Ammon's horn (tissue), 1 donor: ENCODE measurements around the gene DLEC1.
"Not testable (repeated sequence)": the region's sequence is repeated elsewhere in the genome, so short reads cannot be mapped to it uniquely, and the experiment has no call there.

Experiments
- DNase-seq: peaks from one replicate; pipeline ENCODE4 v3.0.0-alpha.2; 2016; ENCODE audit warnings: low spot score

Gene DLEC1

GRCh38 chr3:38084334-38085310 lies 45.6 kb downstream of the DLEC1 start:
- no peak for DNase-seq

- DNase-seq, result no peak
Measured at GRCh38 chr3:38085311-38085942, 46.4 kb downstream of the DLEC1 start.

- DNase-seq, result no peak
Measured at GRCh38 chr3:38085943-38086324, 46.9 kb downstream of the DLEC1 start.

- no peak for DNase-seq
Measured at GRCh38 chr3:38086496-38086895, 47.5 kb downstream of the DLEC1 start.

GRCh38 chr3:38087278-38087677 lies 48.3 kb downstream of the DLEC1 start:
- not testable (repeated sequence) for DNase-seq

GRCh38 chr3:38088126-38089078 lies 49.4 kb downstream of the DLEC1 start:
- DNase-seq, result no peak

- no peak for DNase-seq
Measured at GRCh38 chr3:38089163-38089562, 50.2 kb downstream of the DLEC1 start.

- no peak for DNase-seq
Measured at GRCh38 chr3:38090453-38090852, 51.4 kb downstream of the DLEC1 start.

- no peak for DNase-seq
Measured at GRCh38 chr3:38094999-38095398, 56.0 kb downstream of the DLEC1 start.

- peak; percentile 57 for DNase-seq
Measured at GRCh38 chr3:38095669-38096483, 56.9 kb downstream of the DLEC1 start.

GRCh38 chr3:38097446-38098375 lies 58.7 kb downstream of the DLEC1 start:
- DNase-seq, result no peak

- no peak for DNase-seq
Measured at GRCh38 chr3:38098376-38098723, 59.3 kb downstream of the DLEC1 start.

GRCh38 chr3:38099518-38099917 lies 60.5 kb downstream of the DLEC1 start:
- no peak for DNase-seq

GRCh38 chr3:38100498-38100897 lies 61.5 kb downstream of the DLEC1 start:
- DNase-seq, result no peak

- DNase-seq, result no peak
Measured at GRCh38 chr3:38101811-38102443, 62.9 kb downstream of the DLEC1 start.

- DNase-seq, result no peak
Measured at GRCh38 chr3:38102444-38102814, 63.4 kb downstream of the DLEC1 start.

GRCh38 chr3:38105525-38105924 lies 66.5 kb downstream of the DLEC1 start:
- no peak for DNase-seq

- no peak for DNase-seq
Measured at GRCh38 chr3:38107911-38108648, 69.1 kb downstream of the DLEC1 start.
